ENCODE data around the gene PTPRE. TPM values are rescaled to one million over a fixed set of nuclear protein-coding genes. Genes with fewer than 3 reads are reported as not detected.

The PTPRE gene
- total RNA-seq, 1 experiment from 2014 or later = 3.1 TPM

DNA sequence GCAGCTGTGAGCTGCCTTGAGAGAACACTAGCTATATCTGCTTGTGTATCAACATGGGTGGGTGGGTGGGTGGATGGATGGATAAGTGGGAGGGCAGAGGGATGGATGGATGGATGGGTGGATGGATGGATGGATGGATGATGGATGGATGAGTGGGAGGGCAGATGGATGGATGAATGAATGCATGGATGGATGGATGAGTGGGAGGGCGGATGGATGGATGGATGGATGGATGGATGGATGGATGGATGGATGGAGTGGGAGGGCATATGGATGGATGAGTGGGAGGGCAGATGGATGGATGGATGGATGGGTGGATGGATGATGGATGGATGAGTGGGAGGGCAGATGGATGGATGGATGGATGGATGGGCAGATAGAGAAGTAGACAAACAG lies 143.2 kb downstream of the PTPRE start:
- ATAC-seq (no peak), DNase-seq (ENCODE audit: low spot score) (no peak)
- peaks cover 9% of the 10 kb centered on the region for H3K4me1 Mint-ChIP-seq
- H3K36me3 Mint-ChIP-seq = no peaks in the 10 kb centered on the region
- ChIA-PET CTCF (interaction anchor here (5.6 kb wide), 1 partner anchor 15 kb away, joined by 50 read pairs; no protein-coding TSS in a partner anchor), POLR2A (no interaction called here)
- H3K27me3 Mint-ChIP-seq (ENCODE audit: low read depth) = no peaks in the 10 kb centered on the region
- no peaks in the 10 kb centered on the region for H3K9me3 Mint-ChIP-seq
- H3K27ac Mint-ChIP-seq = no peak overlapping the region
- no peak overlapping the region for H3K4me3 Mint-ChIP-seq
- TF ChIP-seq, protein P1, sequence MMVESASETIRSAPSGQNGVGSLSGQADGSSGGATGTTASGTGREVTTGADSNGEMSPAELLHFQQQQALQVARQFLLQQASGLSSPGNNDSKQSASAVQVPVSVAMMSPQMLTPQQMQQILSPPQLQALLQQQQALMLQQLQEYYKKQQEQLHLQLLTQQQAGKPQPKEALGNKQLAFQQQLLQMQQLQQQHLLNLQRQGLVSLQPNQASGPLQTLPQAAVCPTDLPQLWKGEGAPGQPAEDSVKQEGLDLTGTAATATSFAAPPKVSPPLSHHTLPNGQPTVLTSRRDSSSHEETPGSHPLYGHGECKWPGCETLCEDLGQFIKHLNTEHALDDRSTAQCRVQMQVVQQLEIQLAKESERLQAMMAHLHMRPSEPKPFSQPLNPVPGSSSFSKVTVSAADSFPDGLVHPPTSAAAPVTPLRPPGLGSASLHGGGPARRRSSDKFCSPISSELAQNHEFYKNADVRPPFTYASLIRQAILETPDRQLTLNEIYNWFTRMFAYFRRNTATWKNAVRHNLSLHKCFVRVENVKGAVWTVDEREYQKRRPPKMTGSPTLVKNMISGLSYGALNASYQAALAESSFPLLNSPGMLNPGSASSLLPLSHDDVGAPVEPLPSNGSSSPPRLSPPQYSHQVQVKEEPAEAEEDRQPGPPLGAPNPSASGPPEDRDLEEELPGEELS (CRISPR knock-in tag; IDR thresholded peaks at IDR 0.05) = no peak
- TF ChIP-seq NFYB (CRISPR knock-in tag; conservative IDR thresholded peaks at IDR 0.05; ENCODE audit: low read depth) = no peak
- TF ChIP-seq ZNF671 (CRISPR knock-in tag; IDR thresholded peaks at IDR 0.05) = no peak
- TF ChIP-seq, protein P2, sequence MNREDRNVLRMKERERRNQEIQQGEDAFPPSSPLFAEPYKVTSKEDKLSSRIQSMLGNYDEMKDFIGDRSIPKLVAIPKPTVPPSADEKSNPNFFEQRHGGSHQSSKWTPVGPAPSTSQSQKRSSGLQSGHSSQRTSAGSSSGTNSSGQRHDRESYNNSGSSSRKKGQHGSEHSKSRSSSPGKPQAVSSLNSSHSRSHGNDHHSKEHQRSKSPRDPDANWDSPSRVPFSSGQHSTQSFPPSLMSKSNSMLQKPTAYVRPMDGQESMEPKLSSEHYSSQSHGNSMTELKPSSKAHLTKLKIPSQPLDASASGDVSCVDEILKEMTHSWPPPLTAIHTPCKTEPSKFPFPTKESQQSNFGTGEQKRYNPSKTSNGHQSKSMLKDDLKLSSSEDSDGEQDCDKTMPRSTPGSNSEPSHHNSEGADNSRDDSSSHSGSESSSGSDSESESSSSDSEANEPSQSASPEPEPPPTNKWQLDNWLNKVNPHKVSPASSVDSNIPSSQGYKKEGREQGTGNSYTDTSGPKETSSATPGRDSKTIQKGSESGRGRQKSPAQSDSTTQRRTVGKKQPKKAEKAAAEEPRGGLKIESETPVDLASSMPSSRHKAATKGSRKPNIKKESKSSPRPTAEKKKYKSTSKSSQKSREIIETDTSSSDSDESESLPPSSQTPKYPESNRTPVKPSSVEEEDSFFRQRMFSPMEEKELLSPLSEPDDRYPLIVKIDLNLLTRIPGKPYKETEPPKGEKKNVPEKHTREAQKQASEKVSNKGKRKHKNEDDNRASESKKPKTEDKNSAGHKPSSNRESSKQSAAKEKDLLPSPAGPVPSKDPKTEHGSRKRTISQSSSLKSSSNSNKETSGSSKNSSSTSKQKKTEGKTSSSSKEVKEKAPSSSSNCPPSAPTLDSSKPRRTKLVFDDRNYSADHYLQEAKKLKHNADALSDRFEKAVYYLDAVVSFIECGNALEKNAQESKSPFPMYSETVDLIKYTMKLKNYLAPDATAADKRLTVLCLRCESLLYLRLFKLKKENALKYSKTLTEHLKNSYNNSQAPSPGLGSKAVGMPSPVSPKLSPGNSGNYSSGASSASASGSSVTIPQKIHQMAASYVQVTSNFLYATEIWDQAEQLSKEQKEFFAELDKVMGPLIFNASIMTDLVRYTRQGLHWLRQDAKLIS (CRISPR knock-in tag; IDR thresholded peaks at IDR 0.05; ENCODE audit: borderline replicate concordance) = no peak
- TF ChIP-seq, protein P3, sequence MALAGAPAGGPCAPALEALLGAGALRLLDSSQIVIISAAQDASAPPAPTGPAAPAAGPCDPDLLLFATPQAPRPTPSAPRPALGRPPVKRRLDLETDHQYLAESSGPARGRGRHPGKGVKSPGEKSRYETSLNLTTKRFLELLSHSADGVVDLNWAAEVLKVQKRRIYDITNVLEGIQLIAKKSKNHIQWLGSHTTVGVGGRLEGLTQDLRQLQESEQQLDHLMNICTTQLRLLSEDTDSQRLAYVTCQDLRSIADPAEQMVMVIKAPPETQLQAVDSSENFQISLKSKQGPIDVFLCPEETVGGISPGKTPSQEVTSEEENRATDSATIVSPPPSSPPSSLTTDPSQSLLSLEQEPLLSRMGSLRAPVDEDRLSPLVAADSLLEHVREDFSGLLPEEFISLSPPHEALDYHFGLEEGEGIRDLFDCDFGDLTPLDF (CRISPR knock-in tag; IDR thresholded peaks at IDR 0.05) = no peak
- no peak for TF ChIP-seq SP1 (CRISPR knock-in tag; conservative IDR thresholded peaks at IDR 0.05)
- TF ChIP-seq, protein P4, sequence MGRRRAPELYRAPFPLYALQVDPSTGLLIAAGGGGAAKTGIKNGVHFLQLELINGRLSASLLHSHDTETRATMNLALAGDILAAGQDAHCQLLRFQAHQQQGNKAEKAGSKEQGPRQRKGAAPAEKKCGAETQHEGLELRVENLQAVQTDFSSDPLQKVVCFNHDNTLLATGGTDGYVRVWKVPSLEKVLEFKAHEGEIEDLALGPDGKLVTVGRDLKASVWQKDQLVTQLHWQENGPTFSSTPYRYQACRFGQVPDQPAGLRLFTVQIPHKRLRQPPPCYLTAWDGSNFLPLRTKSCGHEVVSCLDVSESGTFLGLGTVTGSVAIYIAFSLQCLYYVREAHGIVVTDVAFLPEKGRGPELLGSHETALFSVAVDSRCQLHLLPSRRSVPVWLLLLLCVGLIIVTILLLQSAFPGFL (CRISPR knock-in tag; IDR thresholded peaks at IDR 0.05; ENCODE audit: borderline replicate concordance) = no peak
- no peak for TF ChIP-seq KAT7 (CRISPR knock-in tag; IDR thresholded peaks at IDR 0.05; ENCODE audit: borderline replicate concordance)
- TF ChIP-seq NFE2L1 (CRISPR knock-in tag; IDR thresholded peaks at IDR 0.05) = no peak
- TF ChIP-seq ZNF416 (CRISPR knock-in tag; IDR thresholded peaks at IDR 0.05) = no peak
- TF ChIP-seq RELA (CRISPR knock-in tag; IDR thresholded peaks at IDR 0.05; ENCODE audit: borderline replicate concordance) = no peak
- TF ChIP-seq, protein P5, sequence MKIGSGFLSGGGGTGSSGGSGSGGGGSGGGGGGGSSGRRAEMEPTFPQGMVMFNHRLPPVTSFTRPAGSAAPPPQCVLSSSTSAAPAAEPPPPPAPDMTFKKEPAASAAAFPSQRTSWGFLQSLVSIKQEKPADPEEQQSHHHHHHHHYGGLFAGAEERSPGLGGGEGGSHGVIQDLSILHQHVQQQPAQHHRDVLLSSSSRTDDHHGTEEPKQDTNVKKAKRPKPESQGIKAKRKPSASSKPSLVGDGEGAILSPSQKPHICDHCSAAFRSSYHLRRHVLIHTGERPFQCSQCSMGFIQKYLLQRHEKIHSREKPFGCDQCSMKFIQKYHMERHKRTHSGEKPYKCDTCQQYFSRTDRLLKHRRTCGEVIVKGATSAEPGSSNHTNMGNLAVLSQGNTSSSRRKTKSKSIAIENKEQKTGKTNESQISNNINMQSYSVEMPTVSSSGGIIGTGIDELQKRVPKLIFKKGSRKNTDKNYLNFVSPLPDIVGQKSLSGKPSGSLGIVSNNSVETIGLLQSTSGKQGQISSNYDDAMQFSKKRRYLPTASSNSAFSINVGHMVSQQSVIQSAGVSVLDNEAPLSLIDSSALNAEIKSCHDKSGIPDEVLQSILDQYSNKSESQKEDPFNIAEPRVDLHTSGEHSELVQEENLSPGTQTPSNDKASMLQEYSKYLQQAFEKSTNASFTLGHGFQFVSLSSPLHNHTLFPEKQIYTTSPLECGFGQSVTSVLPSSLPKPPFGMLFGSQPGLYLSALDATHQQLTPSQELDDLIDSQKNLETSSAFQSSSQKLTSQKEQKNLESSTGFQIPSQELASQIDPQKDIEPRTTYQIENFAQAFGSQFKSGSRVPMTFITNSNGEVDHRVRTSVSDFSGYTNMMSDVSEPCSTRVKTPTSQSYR (CRISPR knock-in tag; IDR thresholded peaks at IDR 0.05) = no peak
- no peak for TF ChIP-seq GRHL2 (CRISPR knock-in tag; IDR thresholded peaks at IDR 0.05; ENCODE audit: insufficient replicate concordance, severe bottlenecking)
- TF ChIP-seq ZNF219 (CRISPR knock-in tag; IDR thresholded peaks at IDR 0.05; ENCODE audit: borderline replicate concordance) = no peak
- TF ChIP-seq, protein P6, sequence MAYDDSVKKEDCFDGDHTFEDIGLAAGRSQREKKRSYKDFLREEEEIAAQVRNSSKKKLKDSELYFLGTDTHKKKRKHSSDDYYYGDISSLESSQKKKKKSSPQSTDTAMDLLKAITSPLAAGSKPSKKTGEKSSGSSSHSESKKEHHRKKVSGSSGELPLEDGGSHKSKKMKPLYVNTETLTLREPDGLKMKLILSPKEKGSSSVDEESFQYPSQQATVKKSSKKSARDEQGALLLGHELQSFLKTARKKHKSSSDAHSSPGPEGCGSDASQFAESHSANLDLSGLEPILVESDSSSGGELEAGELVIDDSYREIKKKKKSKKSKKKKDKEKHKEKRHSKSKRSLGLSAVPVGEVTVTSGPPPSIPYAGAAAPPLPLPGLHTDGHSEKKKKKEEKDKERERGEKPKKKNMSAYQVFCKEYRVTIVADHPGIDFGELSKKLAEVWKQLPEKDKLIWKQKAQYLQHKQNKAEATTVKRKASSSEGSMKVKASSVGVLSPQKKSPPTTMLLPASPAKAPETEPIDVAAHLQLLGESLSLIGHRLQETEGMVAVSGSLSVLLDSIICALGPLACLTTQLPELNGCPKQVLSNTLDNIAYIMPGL (CRISPR knock-in tag; IDR thresholded peaks at IDR 0.05) = no peak
- no peak for TF ChIP-seq TP53 (CRISPR knock-in tag; IDR thresholded peaks at IDR 0.05)
- TF ChIP-seq, protein P7, sequence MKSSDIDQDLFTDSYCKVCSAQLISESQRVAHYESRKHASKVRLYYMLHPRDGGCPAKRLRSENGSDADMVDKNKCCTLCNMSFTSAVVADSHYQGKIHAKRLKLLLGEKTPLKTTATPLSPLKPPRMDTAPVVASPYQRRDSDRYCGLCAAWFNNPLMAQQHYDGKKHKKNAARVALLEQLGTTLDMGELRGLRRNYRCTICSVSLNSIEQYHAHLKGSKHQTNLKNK (CRISPR knock-in tag; IDR thresholded peaks at IDR 0.05) = no peak
- TF ChIP-seq TEAD1 (CRISPR knock-in tag; IDR thresholded peaks at IDR 0.05) = no peak
